ENCODE results near the gene SCAPER.

Gene SCAPER

DNA sequence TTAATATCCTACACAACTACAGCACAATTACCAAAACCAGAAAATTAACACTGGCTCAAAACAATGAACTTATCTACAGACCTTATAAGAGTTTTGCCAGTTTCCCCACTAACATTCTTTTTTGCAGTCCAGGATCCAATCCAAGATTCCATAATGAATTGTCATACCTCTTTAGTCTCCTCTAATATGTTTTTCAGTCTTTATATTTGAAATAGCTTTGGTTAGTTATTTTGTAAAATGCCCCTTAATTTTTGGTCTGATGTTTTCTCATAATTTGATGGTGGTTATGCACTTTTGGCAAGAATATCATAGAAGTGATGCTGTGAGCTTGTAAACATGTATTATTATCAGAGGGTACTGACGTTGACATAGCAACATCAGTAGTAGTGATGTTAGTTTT lies 444.3 kb downstream of the SCAPER start:
- ChIA-PET CTCF (no interaction called here), POLR2A (no interaction called here)
- no peak for DNase-seq (ENCODE audit: extremely low spot score)
- no peak for TF ChIP-seq ARNT (IDR thresholded peaks at IDR 0.05)
- no peak for TF ChIP-seq NFRKB (IDR thresholded peaks at IDR 0.05)
- no peak for TF ChIP-seq TARDBP (IDR thresholded peaks at IDR 0.05)
- TF ChIP-seq FOXK2 (IDR thresholded peaks at IDR 0.05): no peak
- TF ChIP-seq LEF1 (IDR thresholded peaks at IDR 0.05; ENCODE audit: borderline replicate concordance): no peak
- TF ChIP-seq L3MBTL2 (conservative IDR thresholded peaks at IDR 0.05): no peak
- no peak for TF ChIP-seq SUZ12 (IDR thresholded peaks at IDR 0.05)
- TF ChIP-seq, protein P1, sequence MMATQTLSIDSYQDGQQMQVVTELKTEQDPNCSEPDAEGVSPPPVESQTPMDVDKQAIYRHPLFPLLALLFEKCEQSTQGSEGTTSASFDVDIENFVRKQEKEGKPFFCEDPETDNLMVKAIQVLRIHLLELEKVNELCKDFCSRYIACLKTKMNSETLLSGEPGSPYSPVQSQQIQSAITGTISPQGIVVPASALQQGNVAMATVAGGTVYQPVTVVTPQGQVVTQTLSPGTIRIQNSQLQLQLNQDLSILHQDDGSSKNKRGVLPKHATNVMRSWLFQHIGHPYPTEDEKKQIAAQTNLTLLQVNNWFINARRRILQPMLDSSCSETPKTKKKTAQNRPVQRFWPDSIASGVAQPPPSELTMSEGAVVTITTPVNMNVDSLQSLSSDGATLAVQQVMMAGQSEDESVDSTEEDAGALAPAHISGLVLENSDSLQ (IDR thresholded peaks at IDR 0.05): no peak

DNA sequence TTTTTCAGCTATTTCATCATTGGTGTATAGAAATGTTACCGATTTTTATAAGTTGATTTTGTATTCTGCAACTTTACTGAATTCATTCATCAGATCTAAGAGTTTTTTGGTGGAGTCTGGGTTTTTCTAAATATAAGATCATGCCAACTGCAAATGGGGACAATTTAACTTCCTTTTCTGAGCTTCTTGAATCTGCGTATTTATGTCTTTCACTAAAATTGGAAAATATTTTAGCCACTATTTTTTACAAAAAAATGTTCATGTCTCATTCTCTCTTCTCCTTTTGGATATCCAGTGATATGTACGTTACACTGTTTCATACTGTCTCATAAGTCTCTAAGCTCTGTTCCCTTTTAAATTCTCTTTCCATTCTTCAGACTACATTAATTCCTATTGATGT lies 444.8 kb downstream of the SCAPER start:
- no peak for DNase-seq (ENCODE audit: extremely low spot score)
- CTCF ChIA-PET: no interaction called here
- TF ChIP-seq ELF4 (IDR thresholded peaks at IDR 0.05): no peak
- TF ChIP-seq SP1 (IDR thresholded peaks at IDR 0.05): no peak
- TF ChIP-seq ARNT (IDR thresholded peaks at IDR 0.05): no peak
- TF ChIP-seq BHLHE40 (IDR thresholded peaks at IDR 0.05; ENCODE audit: borderline replicate concordance): no peak
- no peak for TF ChIP-seq LEF1 (IDR thresholded peaks at IDR 0.05; ENCODE audit: borderline replicate concordance)
- no peak for TF ChIP-seq HDGF (IDR thresholded peaks at IDR 0.05; ENCODE audit: borderline replicate concordance)
- POLR2A ChIA-PET: no interaction called here

DNA sequence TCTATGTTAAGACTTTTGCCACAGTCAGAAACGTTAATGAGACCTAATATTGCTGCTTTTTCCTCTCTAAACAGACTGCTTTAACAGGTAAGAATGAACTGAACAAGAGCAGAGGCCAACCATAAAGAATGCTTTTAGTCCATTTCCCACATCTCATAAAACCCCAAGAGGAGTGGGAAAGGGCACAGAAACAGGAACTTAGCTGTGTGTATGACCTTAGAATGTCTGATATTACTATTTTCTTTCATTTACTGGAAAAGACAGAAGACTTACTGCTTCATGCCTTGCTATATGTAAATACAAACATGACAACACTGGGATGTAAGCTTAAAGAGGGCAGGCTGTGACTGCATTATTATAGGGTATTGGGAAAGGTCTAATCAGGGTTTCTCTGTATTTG lies 453.6 kb downstream of the SCAPER start:
- POLR2A ChIA-PET: no interaction called here
- CTCF ChIA-PET: no interaction called here
- TF ChIP-seq FOXM1 (IDR thresholded peaks at IDR 0.05; ENCODE audit: borderline replicate concordance) (no peak), ARNT (IDR thresholded peaks at IDR 0.05) (no peak), ELF4 (IDR thresholded peaks at IDR 0.05) (no peak), LEF1 (IDR thresholded peaks at IDR 0.05; ENCODE audit: borderline replicate concordance) (no peak), NFRKB (IDR thresholded peaks at IDR 0.05) (no peak), BHLHE40 (IDR thresholded peaks at IDR 0.05; ENCODE audit: borderline replicate concordance) (no peak), L3MBTL2 (conservative IDR thresholded peaks at IDR 0.05) (no peak), SP1 (IDR thresholded peaks at IDR 0.05) (no peak), FOXK2 (IDR thresholded peaks at IDR 0.05) (no peak), FOXA1 (IDR thresholded peaks at IDR 0.05) (no peak)
- TF ChIP-seq, protein P1 (IDR thresholded peaks at IDR 0.05): no peak
- DNase-seq (ENCODE audit: extremely low spot score): no peak

DNA sequence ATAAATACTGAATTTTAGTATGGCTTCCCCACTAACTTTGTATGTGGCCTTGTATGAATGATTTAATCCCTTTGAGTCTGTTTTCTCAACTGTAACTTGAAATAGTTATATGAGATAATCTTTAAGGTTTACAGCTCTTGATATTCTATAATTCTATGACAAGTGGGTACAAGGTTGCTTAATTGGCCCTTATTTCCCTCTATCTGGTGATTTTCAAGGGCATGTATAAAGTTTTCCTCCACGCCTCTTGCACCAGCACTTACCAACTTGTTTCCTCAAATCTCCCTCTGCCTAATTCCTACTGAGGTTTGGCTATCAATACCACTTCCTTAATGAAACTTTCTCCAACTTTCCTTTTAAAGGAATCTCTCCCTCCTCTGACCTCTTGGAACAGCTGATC lies 455.7 kb downstream of the SCAPER start:
- DNase-seq (ENCODE audit: extremely low spot score): no peak
- TF ChIP-seq ZNF384 (IDR thresholded peaks at IDR 0.05): no peak
- no peak for TF ChIP-seq CTBP1 (IDR thresholded peaks at IDR 0.05; ENCODE audit: borderline replicate concordance)
- TF ChIP-seq LEF1 (IDR thresholded peaks at IDR 0.05; ENCODE audit: borderline replicate concordance): no peak
- no peak for TF ChIP-seq NFRKB (IDR thresholded peaks at IDR 0.05)
- no peak for TF ChIP-seq FOXK2 (IDR thresholded peaks at IDR 0.05)
- TF ChIP-seq TARDBP (IDR thresholded peaks at IDR 0.05): no peak
- no peak for TF ChIP-seq FOXM1 (IDR thresholded peaks at IDR 0.05; ENCODE audit: borderline replicate concordance)
- no peak for TF ChIP-seq ARNT (IDR thresholded peaks at IDR 0.05)
- TF ChIP-seq SP1 (IDR thresholded peaks at IDR 0.05): no peak
- no peak for TF ChIP-seq L3MBTL2 (conservative IDR thresholded peaks at IDR 0.05)
- no peak for TF ChIP-seq FOXA1 (IDR thresholded peaks at IDR 0.05)
- no peak for TF ChIP-seq SUZ12 (IDR thresholded peaks at IDR 0.05)
- TF ChIP-seq BHLHE40 (IDR thresholded peaks at IDR 0.05; ENCODE audit: borderline replicate concordance): no peak
- TF ChIP-seq HDGF (IDR thresholded peaks at IDR 0.05; ENCODE audit: borderline replicate concordance): no peak
- TF ChIP-seq ELF4 (IDR thresholded peaks at IDR 0.05): no peak
- ChIA-PET CTCF (interaction anchor here (0.5 kb wide), 1 partner anchor 668 kb away, joined by 7 read pairs; no protein-coding TSS in a partner anchor), POLR2A (no interaction called here)

DNA sequence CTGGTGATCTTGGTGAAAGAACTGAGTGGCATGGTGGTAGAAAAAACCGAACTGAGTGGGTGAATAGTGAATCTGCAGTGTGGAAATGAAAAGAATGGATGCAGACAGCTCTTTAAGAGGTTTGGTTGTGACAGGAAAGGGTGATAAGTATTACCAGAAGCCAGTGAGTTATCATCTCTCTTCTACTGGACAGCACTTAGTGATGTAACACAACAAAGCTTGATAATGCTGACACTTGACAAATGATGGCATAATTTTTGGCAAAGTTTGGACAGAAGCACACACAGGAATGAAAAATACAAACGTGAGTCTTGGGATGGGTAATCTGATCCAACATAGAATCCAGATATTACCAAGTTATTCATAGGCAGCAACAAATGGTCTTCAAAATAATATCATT lies 456.4 kb downstream of the SCAPER start:
- CTCF ChIA-PET: no interaction called here
- POLR2A ChIA-PET: no interaction called here
- no peak for TF ChIP-seq FOXK2 (IDR thresholded peaks at IDR 0.05)
- TF ChIP-seq NFRKB (IDR thresholded peaks at IDR 0.05): no peak
- TF ChIP-seq ZNF384 (IDR thresholded peaks at IDR 0.05): no peak
- no peak for TF ChIP-seq LEF1 (IDR thresholded peaks at IDR 0.05; ENCODE audit: borderline replicate concordance)
- no peak for TF ChIP-seq FOXM1 (IDR thresholded peaks at IDR 0.05; ENCODE audit: borderline replicate concordance)
- TF ChIP-seq, protein P1 (IDR thresholded peaks at IDR 0.05): no peak
- no peak for TF ChIP-seq ARNT (IDR thresholded peaks at IDR 0.05)
- TF ChIP-seq BHLHE40 (IDR thresholded peaks at IDR 0.05; ENCODE audit: borderline replicate concordance): no peak
- TF ChIP-seq SUZ12 (IDR thresholded peaks at IDR 0.05): no peak
- TF ChIP-seq FOXA1 (IDR thresholded peaks at IDR 0.05): no peak
- TF ChIP-seq TARDBP (IDR thresholded peaks at IDR 0.05): no peak
- TF ChIP-seq L3MBTL2 (conservative IDR thresholded peaks at IDR 0.05): no peak
- TF ChIP-seq ELF4 (IDR thresholded peaks at IDR 0.05): no peak
- TF ChIP-seq SP1 (IDR thresholded peaks at IDR 0.05): no peak
- TF ChIP-seq HDGF (IDR thresholded peaks at IDR 0.05; ENCODE audit: borderline replicate concordance): no peak
- TF ChIP-seq CTBP1 (IDR thresholded peaks at IDR 0.05; ENCODE audit: borderline replicate concordance): no peak
- no peak for DNase-seq (ENCODE audit: extremely low spot score)

DNA sequence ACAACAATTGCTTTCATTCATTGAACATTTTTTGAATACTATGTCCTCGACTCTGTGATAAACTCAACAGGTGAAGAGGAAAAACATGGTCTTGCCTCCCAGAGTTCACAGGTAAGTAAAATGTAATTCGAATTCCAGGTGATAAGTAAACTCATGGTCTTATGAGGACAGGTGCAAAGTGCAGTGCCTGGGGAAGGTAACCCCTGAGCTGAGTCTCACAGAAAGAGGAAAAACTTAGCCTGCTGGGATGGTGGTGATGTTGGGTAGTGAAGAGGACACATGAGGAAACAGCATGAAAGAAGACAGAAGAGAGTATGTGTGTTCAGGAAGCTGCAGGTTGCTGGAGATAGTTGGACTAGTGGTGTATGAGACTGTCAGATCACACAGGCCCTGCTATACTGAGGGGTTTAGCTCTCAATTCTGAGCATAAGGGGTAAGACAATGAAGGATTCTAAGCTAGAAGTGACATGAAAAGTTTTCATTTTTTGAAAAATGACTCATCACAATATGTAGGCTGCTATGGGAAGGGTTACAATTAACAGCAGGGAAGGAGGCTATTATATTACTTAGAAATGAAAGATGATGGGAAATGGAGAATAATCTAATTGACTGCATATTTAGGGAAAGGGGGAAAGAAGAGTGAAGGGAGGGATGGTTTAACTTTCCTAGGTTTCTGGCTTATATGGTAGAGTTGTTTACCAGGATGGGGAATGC lies 457.3 kb downstream of the SCAPER start:
- POLR2A ChIA-PET: no interaction called here
- TF ChIP-seq CTBP1 (IDR thresholded peaks at IDR 0.05; ENCODE audit: borderline replicate concordance) (no peak), HDGF (IDR thresholded peaks at IDR 0.05; ENCODE audit: borderline replicate concordance) (no peak), ELF4 (IDR thresholded peaks at IDR 0.05) (no peak), FOXA1 (IDR thresholded peaks at IDR 0.05) (no peak), BHLHE40 (IDR thresholded peaks at IDR 0.05; ENCODE audit: borderline replicate concordance) (no peak), FOXK2 (IDR thresholded peaks at IDR 0.05) (no peak), L3MBTL2 (conservative IDR thresholded peaks at IDR 0.05) (no peak), LEF1 (IDR thresholded peaks at IDR 0.05; ENCODE audit: borderline replicate concordance) (no peak), TARDBP (IDR thresholded peaks at IDR 0.05) (no peak), ZNF384 (IDR thresholded peaks at IDR 0.05) (no peak), FOXM1 (IDR thresholded peaks at IDR 0.05; ENCODE audit: borderline replicate concordance) (no peak), ARNT (IDR thresholded peaks at IDR 0.05) (no peak), SP1 (IDR thresholded peaks at IDR 0.05) (no peak), NFRKB (IDR thresholded peaks at IDR 0.05) (no peak), SUZ12 (IDR thresholded peaks at IDR 0.05) (no peak)
- TF ChIP-seq, protein P1 (IDR thresholded peaks at IDR 0.05): no peak
- CTCF ChIA-PET: no interaction called here
- no peak for DNase-seq (ENCODE audit: extremely low spot score)

Measured in HEK293T (cell line).